DOHH2 (cell line): ENCODE data around the gene WBP1.

Experiments used
- EZH2phosphoT487 ChIP-seq: fragments of 200-600 bp; sonication (generic); IDR thresholded peaks from 2 replicates; pipeline ENCODE4 v1.6.1; 2017; ENCODE audit warnings: borderline replicate concordance, mild to moderate bottlenecking, antibody characterized with exemption, low read length, moderate library complexity, mixed read lengths
- TF ChIP-seq, protein P1 (sequence below): fragments of 200-600 bp; sonication (generic); IDR thresholded peaks from one replicate; pipeline ENCODE4 v1.5.1; 2014; ENCODE audit warnings: antibody characterized with exemption, mild to moderate bottlenecking, low read depth, low read length; ENCODE audit not compliant: poor library complexity, severe bottlenecking

DNA sequence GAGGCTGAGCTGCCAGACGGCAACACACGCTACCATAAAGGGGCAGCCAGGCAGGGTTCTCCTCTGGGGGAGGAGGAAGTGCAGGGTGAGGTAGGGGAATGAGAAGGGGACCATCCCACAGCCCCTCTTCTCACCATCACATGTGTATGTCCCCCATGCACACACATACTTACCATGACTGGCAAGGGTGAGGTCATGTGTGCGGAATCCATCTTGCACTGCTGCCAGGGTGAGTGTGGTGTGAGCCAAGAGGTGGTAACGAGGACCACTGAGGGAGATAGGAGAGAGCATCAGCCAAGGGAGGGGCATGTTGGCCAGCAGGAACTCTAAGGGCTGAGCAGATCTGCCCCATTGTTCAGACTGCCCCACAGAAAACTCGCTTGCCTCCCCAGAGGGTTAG is 29.6 kb upstream of the WBP1 start:
- TF ChIP-seq, protein P1, sequence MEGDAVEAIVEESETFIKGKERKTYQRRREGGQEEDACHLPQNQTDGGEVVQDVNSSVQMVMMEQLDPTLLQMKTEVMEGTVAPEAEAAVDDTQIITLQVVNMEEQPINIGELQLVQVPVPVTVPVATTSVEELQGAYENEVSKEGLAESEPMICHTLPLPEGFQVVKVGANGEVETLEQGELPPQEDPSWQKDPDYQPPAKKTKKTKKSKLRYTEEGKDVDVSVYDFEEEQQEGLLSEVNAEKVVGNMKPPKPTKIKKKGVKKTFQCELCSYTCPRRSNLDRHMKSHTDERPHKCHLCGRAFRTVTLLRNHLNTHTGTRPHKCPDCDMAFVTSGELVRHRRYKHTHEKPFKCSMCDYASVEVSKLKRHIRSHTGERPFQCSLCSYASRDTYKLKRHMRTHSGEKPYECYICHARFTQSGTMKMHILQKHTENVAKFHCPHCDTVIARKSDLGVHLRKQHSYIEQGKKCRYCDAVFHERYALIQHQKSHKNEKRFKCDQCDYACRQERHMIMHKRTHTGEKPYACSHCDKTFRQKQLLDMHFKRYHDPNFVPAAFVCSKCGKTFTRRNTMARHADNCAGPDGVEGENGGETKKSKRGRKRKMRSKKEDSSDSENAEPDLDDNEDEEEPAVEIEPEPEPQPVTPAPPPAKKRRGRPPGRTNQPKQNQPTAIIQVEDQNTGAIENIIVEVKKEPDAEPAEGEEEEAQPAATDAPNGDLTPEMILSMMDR: no peak
- no peak for TF ChIP-seq EZH2phosphoT487
